Measurements from ENCODE around the gene REC8.
A peak's percentile ranks its signal among the peaks of the same experiment; 100 is the strongest.

REC8 gene

GRCh38 chr14:24160499-24160849, 11.4 kb upstream of the REC8 start:
- no peak for DNase-seq

GRCh38 chr14:24160850-24161804, 10.8 kb upstream of the REC8 start, which contains the start of gene IRF9:
Gene IRF9 (plus strand): TSS chr14:24161265. CDS start chr14:24162145, 880 bp downstream.
- peak; percentile 96 for DNase-seq

- DNase-seq = peak; percentile 54
Measured at GRCh38 chr14:24162093-24162492, 9.8 kb upstream of the REC8 start.

GRCh38 chr14:24164518-24164991, 7.3 kb upstream of the REC8 start:
- DNase-seq = no peak

- DNase-seq = no peak
Measured at GRCh38 chr14:24165785-24166184, 6.1 kb upstream of the REC8 start.

- DNase-seq = no peak
Measured at GRCh38 chr14:24167469-24168114, 4.3 kb upstream of the REC8 start.

GRCh38 chr14:24172261-24172860, 481 bp downstream of the REC8 start:
- no peak for DNase-seq

GRCh38 chr14:24172871-24173281, 996 bp downstream of the REC8 start:
- no peak for DNase-seq

GRCh38 chr14:24176599-24176998, 4.7 kb downstream of the REC8 start:
- DNase-seq = no peak

- no peak for DNase-seq
Measured at GRCh38 chr14:24177041-24177825, 5.4 kb downstream of the REC8 start.

GRCh38 chr14:24177891-24178290, 6.0 kb downstream of the REC8 start:
- DNase-seq = no peak

GRCh38 chr14:24178399-24179178, 6.7 kb downstream of the REC8 start:
- DNase-seq = no peak

GRCh38 chr14:24179294-24179960, 7.5 kb downstream of the REC8 start:
- DNase-seq = no peak

- no peak for DNase-seq
Measured at GRCh38 chr14:24179961-24180796, 8.3 kb downstream of the REC8 start.

- DNase-seq = no peak
Measured at GRCh38 chr14:24181371-24182077, 9.6 kb downstream of the REC8 start.

- no peak for DNase-seq
Measured at GRCh38 chr14:24182110-24182882, 10.4 kb downstream of the REC8 start.

- DNase-seq = no peak
Measured at GRCh38 chr14:24183014-24183481, 11.2 kb downstream of the REC8 start.

- no peak for DNase-seq
Measured at GRCh38 chr14:24184104-24184970, 12.5 kb downstream of the REC8 start.

Measured in stimulated activated CD4-positive, alpha-beta T cell treated with anti-CD3 and anti-CD28 coated beads, Interleukin-15, amount 100 ng/mL, for 24 hours (primary cell).